ENCODE measurements around the gene PCDHA3. TPM values are rescaled to one million over a fixed set of nuclear protein-coding genes. Genes with fewer than 3 reads are reported as not detected.
A peak's percentile ranks its signal among the peaks of the same experiment; 100 is the strongest.
"Not testable (repeated sequence)": the region's sequence is repeated elsewhere in the genome, so short reads cannot be mapped to it uniquely, and the experiment has no call there.

The PCDHA3 gene
- total RNA-seq, 1 donor: 0.36 TPM

DNA sequence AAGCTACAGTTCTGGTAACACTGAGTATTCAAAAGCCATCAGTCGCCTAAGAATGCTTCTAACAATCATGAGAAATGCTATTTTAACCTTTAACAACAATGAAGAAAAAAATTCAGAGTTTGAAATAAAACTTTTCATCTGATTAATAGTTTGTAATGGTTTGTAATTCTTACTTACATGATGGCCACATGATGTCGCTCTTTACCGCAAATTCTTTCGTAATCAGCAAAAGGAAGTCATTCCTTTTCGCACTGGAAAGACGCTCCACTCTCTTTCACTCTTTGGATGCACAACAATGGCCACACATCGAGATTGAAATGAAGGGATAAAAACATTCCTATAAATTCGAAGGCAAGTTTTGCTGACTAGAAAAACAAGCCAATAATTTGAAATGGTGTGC, 33.1 kb downstream of the PCDHA3 start, which contains the start of gene PCDHA7:
PCDHA7 (plus strand) TSS at position 277 of the 400 bp plus-strand sequence; CDS start at position 392, 115 bp downstream.
- no peaks in the 10 kb centered on the region for H3K27me3 ChIP-seq (ENCODE audit: insufficient read depth, low read length)
- H3K4me3 ChIP-seq (ENCODE audit: insufficient read depth, low read length): peak within 1 kb of the TSS; percentile 46
- H3K79me2 ChIP-seq (ENCODE audit: insufficient read depth, low read length): no peaks in the 10 kb centered on the region
- peak within 1 kb of the TSS; percentile 43 for H3K4me2 ChIP-seq (ENCODE audit: insufficient read depth, low read length)
- H3K9me3 ChIP-seq (ENCODE audit: low read depth, low read length): peaks cover 2% of the 10 kb centered on the region
- TF ChIP-seq, protein P1, sequence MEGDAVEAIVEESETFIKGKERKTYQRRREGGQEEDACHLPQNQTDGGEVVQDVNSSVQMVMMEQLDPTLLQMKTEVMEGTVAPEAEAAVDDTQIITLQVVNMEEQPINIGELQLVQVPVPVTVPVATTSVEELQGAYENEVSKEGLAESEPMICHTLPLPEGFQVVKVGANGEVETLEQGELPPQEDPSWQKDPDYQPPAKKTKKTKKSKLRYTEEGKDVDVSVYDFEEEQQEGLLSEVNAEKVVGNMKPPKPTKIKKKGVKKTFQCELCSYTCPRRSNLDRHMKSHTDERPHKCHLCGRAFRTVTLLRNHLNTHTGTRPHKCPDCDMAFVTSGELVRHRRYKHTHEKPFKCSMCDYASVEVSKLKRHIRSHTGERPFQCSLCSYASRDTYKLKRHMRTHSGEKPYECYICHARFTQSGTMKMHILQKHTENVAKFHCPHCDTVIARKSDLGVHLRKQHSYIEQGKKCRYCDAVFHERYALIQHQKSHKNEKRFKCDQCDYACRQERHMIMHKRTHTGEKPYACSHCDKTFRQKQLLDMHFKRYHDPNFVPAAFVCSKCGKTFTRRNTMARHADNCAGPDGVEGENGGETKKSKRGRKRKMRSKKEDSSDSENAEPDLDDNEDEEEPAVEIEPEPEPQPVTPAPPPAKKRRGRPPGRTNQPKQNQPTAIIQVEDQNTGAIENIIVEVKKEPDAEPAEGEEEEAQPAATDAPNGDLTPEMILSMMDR (IDR thresholded peaks at IDR 0.05; ENCODE audit: extremely low read depth, low read depth, low read length): peak; percentile 19
- H2AFZ ChIP-seq (ENCODE audit: low read length): no peak within 1 kb of the TSS
- H3K4me1 ChIP-seq (ENCODE audit: insufficient read depth, low read length): no peaks in the 10 kb centered on the region
- H3K27ac ChIP-seq (ENCODE audit: low read depth, low read length): no peak within 1 kb of the TSS
- no peaks in the 10 kb centered on the region for H4K20me1 ChIP-seq (ENCODE audit: insufficient read depth, low read length)
- DNase-seq (ENCODE audit: insufficient read length, low spot score, missing footprints): no peak
- H3K36me3 ChIP-seq (ENCODE audit: insufficient read depth, low read length): no peaks in the 10 kb centered on the region

DNA sequence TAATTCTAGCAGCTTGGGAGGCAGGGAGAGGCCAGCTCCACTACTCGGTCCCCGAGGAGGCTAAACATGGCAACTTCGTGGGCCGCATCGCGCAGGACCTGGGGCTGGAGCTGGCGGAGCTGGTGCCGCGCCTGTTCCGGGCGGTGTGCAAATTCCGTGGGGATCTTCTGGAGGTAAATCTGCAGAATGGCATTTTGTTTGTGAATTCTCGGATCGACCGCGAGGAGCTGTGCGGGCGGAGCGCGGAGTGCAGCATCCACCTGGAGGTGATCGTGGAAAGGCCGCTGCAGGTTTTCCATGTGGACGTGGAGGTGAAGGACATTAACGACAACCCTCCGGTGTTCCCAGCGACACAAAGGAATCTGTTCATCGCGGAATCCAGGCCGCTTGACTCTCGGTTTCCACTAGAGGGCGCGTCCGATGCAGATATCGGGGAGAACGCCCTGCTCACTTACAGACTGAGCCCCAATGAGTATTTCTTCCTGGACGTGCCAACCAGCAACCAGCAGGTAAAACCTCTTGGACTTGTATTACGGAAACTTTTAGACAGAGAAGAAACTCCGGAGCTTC, 33.7 kb downstream of the PCDHA3 start:
- not testable (repeated sequence) for H3K79me2 ChIP-seq (ENCODE audit: insufficient read depth, low read length); H3K36me3 ChIP-seq (ENCODE audit: insufficient read depth, low read length); H3K4me2 ChIP-seq (ENCODE audit: insufficient read depth, low read length); H3K4me1 ChIP-seq (ENCODE audit: insufficient read depth, low read length); H4K20me1 ChIP-seq (ENCODE audit: insufficient read depth, low read length); H3K27ac ChIP-seq (ENCODE audit: low read depth, low read length); H3K27me3 ChIP-seq (ENCODE audit: insufficient read depth, low read length); DNase-seq (ENCODE audit: insufficient read length, low spot score, missing footprints); H2AFZ ChIP-seq (ENCODE audit: low read length); H3K9me3 ChIP-seq (ENCODE audit: low read depth, low read length)
- H3K4me3 ChIP-seq (ENCODE audit: insufficient read depth, low read length): peak overlapping the region; percentile 46

GRCh38 chr5:140835622-140836510, 35.0 kb downstream of the PCDHA3 start:
- no peak overlapping the region for H3K4me3 ChIP-seq (ENCODE audit: insufficient read depth, low read length)
- no peak overlapping the region for H3K4me2 ChIP-seq (ENCODE audit: insufficient read depth, low read length)
- no peaks in the 10 kb centered on the region for H3K79me2 ChIP-seq (ENCODE audit: insufficient read depth, low read length)
- no peaks in the 10 kb centered on the region for H3K27me3 ChIP-seq (ENCODE audit: insufficient read depth, low read length)
- H3K36me3 ChIP-seq (ENCODE audit: insufficient read depth, low read length): no peaks in the 10 kb centered on the region
- H3K9me3 ChIP-seq (ENCODE audit: low read depth, low read length): peaks cover 2% of the 10 kb centered on the region
- H2AFZ ChIP-seq (ENCODE audit: low read length): no peak overlapping the region
- H3K27ac ChIP-seq (ENCODE audit: low read depth, low read length): no peak overlapping the region
- no peak for DNase-seq (ENCODE audit: insufficient read length, low spot score, missing footprints)
- no peaks in the 10 kb centered on the region for H3K4me1 ChIP-seq (ENCODE audit: insufficient read depth, low read length)
- TF ChIP-seq, protein P1 (IDR thresholded peaks at IDR 0.05; ENCODE audit: extremely low read depth, low read depth, low read length): no peak
- H4K20me1 ChIP-seq (ENCODE audit: insufficient read depth, low read length): no peaks in the 10 kb centered on the region

DNA sequence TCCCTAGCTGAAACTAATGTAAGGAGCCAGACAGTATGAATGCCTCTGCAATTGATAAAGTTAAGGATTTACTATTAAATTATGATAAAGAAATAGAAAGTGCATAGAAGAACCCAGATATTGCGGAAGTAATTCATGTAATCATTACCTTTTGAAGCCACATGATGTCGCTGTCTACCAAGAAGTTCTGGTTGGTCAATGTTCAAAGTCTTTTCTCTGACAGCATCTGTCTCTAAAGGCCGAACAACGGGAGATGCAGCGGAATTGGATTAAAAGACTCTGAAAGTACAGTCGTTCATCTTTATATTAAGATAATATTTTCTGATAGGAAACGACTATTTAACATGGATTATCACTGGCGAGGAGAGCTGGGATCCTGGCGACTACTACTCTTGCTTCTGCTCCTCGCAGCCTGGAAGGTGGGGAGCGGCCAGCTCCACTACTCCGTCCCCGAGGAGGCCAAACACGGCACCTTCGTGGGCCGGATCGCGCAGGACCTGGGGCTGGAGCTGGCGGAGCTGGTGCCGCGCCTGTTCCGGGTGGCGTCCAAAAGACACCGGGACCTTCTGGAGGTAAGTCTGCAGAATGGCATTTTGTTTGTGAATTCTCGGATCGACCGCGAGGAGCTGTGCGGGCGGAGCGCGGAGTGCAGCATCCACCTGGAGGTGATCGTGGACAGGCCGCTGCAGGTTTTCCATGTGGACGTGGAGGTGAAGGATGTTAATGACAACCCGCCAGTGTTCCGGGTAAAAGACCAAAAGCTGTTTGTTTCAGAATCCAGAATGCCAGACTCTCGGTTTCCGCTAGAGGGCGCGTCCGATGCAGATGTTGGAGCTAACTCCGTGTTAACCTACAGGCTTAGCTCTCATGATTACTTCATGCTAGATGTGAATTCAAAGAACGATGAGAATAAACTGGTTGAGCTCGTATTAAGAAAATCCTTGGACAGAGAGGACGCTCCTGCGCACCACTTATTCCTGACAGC, 40.4 kb downstream of the PCDHA3 start, which contains the start of gene PCDHA8:
PCDHA8 (plus strand) TSS at position 210 of the 985 bp plus-strand sequence; CDS start at position 345, 135 bp downstream.
- DNase-seq (ENCODE audit: insufficient read length, low spot score, missing footprints): no peak
- H4K20me1 ChIP-seq (ENCODE audit: insufficient read depth, low read length): no peaks in the 10 kb centered on the region
- TF ChIP-seq, protein P1 (IDR thresholded peaks at IDR 0.05; ENCODE audit: extremely low read depth, low read depth, low read length): peak; percentile 21
- H3K27ac ChIP-seq (ENCODE audit: low read depth, low read length): no peak within 1 kb of the TSS
- H3K4me3 ChIP-seq (ENCODE audit: insufficient read depth, low read length): no peak within 1 kb of the TSS
- no peak within 1 kb of the TSS for H3K4me2 ChIP-seq (ENCODE audit: insufficient read depth, low read length)
- no peaks in the 10 kb centered on the region for H3K36me3 ChIP-seq (ENCODE audit: insufficient read depth, low read length)
- H3K4me1 ChIP-seq (ENCODE audit: insufficient read depth, low read length): no peaks in the 10 kb centered on the region
- no peak within 1 kb of the TSS for H2AFZ ChIP-seq (ENCODE audit: low read length)
- H3K9me3 ChIP-seq (ENCODE audit: low read depth, low read length): no peaks in the 10 kb centered on the region
- no peaks in the 10 kb centered on the region for H3K27me3 ChIP-seq (ENCODE audit: insufficient read depth, low read length)
- H3K79me2 ChIP-seq (ENCODE audit: insufficient read depth, low read length): no peaks in the 10 kb centered on the region

Data from osteoblast (primary cell).